Liver (tissue), 3 donors: ENCODE results near the gene RFTN2.

ENCODE experiments used
- EGR1 ChIP-seq, 2 donors: IDR thresholded peaks; 2 replicates each; pipeline ENCODE4 v1.6.1; 2016 to 2018; ENCODE audit warnings: antibody characterized with exemption in 2 of 2, low read depth in 2 of 2
- FOXA1 ChIP-seq: IDR thresholded peaks from 2 replicates; pipeline ENCODE4 v1.6.1; 2016; ENCODE audit warnings: antibody characterized with exemption
- FOXA2 ChIP-seq: IDR thresholded peaks from 2 replicates; pipeline ENCODE4 v1.6.1; 2016; ENCODE audit warnings: antibody characterized with exemption
- GABPA ChIP-seq, 2 donors: IDR thresholded peaks in 1 of 2; conservative IDR thresholded peaks in 1 of 2; 2 replicates each; pipeline ENCODE4 v1.6.1; 2016; ENCODE audit warnings: antibody characterized with exemption in 2 of 2, mild to moderate bottlenecking in 1 of 2, moderate library complexity in 1 of 2
- JUND ChIP-seq, 2 donors: IDR thresholded peaks; 2 replicates each; pipeline ENCODE4 v1.6.1; 2016; ENCODE audit warnings: antibody characterized with exemption in 2 of 2
- NR2F2 ChIP-seq: IDR thresholded peaks from 2 replicates; pipeline ENCODE4 v1.6.1; 2016; ENCODE audit warnings: antibody characterized with exemption
- RAD21 ChIP-seq, 2 donors: IDR thresholded peaks; 2 replicates each; pipeline ENCODE4 v1.6.1; 2016; ENCODE audit warnings: antibody characterized with exemption in 2 of 2, mild to moderate bottlenecking in 2 of 2
- SP1 ChIP-seq: IDR thresholded peaks from 2 replicates; pipeline ENCODE4 v1.6.1; 2018; ENCODE audit warnings: antibody characterized with exemption, mild to moderate bottlenecking
- TAF1 ChIP-seq: conservative IDR thresholded peaks from 2 replicates; pipeline ENCODE4 v1.6.1; 2016; ENCODE audit warnings: antibody characterized with exemption, mild to moderate bottlenecking
- YY1 ChIP-seq: IDR thresholded peaks from 2 replicates; pipeline ENCODE4 v1.6.1; 2016; ENCODE audit warnings: antibody characterized with exemption, mild to moderate bottlenecking
- TF ChIP-seq, protein P1 (sequence below): fragments of 150-350 bp; IDR thresholded peaks from 2 replicates; pipeline ENCODE4 v1.5.1; 2017; ENCODE audit warnings: improper control_type of control experiment, low read depth, low read length; ENCODE audit not compliant: missing input control
- TF ChIP-seq, protein P2 (sequence below): IDR thresholded peaks from 2 replicates; pipeline ENCODE4 v1.6.1; 2016; ENCODE audit warnings: antibody characterized with exemption, mild to moderate bottlenecking
- TF ChIP-seq, protein P3 (sequence below): IDR thresholded peaks from 2 replicates; pipeline ENCODE4 v1.6.1; 2016; ENCODE audit warnings: antibody characterized with exemption
- TF ChIP-seq, protein P4 (sequence below): IDR thresholded peaks from 2 replicates; pipeline ENCODE4 v1.6.1; 2016; ENCODE audit warnings: antibody characterized with exemption
- donor health status: healthy.
- donor health status: healthy.

DNA sequence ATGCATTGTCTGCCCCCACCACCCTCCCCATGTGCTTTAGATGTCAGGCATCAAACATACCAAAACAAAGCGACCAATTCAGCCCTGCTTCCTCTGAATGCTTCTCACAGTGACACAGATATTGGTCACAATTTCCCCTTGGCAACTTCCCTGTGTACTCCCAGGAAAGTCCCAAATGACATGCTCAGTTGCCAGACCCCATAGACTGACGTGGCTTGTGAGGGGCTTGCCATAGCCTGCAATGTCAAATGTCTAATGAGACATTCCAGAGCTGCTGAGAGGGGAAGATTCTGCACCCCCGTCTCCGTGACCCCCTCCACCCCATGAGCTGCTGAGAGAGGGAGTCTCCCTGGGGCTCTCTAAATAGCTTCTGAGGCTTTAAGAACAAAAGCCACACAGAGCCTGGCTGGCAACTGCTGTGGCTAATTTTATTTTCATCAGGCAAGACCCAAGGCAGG is 47.3 kb downstream of the RFTN2 start:
- TF ChIP-seq, protein P1, sequence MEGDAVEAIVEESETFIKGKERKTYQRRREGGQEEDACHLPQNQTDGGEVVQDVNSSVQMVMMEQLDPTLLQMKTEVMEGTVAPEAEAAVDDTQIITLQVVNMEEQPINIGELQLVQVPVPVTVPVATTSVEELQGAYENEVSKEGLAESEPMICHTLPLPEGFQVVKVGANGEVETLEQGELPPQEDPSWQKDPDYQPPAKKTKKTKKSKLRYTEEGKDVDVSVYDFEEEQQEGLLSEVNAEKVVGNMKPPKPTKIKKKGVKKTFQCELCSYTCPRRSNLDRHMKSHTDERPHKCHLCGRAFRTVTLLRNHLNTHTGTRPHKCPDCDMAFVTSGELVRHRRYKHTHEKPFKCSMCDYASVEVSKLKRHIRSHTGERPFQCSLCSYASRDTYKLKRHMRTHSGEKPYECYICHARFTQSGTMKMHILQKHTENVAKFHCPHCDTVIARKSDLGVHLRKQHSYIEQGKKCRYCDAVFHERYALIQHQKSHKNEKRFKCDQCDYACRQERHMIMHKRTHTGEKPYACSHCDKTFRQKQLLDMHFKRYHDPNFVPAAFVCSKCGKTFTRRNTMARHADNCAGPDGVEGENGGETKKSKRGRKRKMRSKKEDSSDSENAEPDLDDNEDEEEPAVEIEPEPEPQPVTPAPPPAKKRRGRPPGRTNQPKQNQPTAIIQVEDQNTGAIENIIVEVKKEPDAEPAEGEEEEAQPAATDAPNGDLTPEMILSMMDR, result no peak
- TF ChIP-seq YY1, result no peak
- TF ChIP-seq, protein P2, sequence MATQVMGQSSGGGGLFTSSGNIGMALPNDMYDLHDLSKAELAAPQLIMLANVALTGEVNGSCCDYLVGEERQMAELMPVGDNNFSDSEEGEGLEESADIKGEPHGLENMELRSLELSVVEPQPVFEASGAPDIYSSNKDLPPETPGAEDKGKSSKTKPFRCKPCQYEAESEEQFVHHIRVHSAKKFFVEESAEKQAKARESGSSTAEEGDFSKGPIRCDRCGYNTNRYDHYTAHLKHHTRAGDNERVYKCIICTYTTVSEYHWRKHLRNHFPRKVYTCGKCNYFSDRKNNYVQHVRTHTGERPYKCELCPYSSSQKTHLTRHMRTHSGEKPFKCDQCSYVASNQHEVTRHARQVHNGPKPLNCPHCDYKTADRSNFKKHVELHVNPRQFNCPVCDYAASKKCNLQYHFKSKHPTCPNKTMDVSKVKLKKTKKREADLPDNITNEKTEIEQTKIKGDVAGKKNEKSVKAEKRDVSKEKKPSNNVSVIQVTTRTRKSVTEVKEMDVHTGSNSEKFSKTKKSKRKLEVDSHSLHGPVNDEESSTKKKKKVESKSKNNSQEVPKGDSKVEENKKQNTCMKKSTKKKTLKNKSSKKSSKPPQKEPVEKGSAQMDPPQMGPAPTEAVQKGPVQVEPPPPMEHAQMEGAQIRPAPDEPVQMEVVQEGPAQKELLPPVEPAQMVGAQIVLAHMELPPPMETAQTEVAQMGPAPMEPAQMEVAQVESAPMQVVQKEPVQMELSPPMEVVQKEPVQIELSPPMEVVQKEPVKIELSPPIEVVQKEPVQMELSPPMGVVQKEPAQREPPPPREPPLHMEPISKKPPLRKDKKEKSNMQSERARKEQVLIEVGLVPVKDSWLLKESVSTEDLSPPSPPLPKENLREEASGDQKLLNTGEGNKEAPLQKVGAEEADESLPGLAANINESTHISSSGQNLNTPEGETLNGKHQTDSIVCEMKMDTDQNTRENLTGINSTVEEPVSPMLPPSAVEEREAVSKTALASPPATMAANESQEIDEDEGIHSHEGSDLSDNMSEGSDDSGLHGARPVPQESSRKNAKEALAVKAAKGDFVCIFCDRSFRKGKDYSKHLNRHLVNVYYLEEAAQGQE, result no peak
- no peak for TF ChIP-seq NR2F2
- TF ChIP-seq FOXA2, result no peak
- TF ChIP-seq JUND (IDR thresholded peaks at IDR 0.05), result no peak
- TF ChIP-seq, protein P3, sequence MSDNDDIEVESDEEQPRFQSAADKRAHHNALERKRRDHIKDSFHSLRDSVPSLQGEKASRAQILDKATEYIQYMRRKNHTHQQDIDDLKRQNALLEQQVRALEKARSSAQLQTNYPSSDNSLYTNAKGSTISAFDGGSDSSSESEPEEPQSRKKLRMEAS, result no peak
- no peak for TF ChIP-seq TAF1
- no peak for TF ChIP-seq SP1
- no peak for TF ChIP-seq GABPA (IDR thresholded peaks at IDR 0.05 in 1 of 2, conservative IDR thresholded peaks at IDR 0.05 in 1 of 2)
- no peak for TF ChIP-seq FOXA1
- no peak for TF ChIP-seq EGR1 (IDR thresholded peaks at IDR 0.05; ENCODE audit: low read depth in 2 of 2)
- TF ChIP-seq, protein P4, sequence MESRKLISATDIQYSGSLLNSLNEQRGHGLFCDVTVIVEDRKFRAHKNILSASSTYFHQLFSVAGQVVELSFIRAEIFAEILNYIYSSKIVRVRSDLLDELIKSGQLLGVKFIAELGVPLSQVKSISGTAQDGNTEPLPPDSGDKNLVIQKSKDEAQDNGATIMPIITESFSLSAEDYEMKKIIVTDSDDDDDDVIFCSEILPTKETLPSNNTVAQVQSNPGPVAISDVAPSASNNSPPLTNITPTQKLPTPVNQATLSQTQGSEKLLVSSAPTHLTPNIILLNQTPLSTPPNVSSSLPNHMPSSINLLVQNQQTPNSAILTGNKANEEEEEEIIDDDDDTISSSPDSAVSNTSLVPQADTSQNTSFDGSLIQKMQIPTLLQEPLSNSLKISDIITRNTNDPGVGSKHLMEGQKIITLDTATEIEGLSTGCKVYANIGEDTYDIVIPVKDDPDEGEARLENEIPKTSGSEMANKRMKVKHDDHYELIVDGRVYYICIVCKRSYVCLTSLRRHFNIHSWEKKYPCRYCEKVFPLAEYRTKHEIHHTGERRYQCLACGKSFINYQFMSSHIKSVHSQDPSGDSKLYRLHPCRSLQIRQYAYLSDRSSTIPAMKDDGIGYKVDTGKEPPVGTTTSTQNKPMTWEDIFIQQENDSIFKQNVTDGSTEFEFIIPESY, result no peak
- TF ChIP-seq RAD21 (IDR thresholded peaks at IDR 0.05), result no peak
